Measurements from ENCODE around the gene VAV3. TPM values are rescaled to one million over a fixed set of nuclear protein-coding genes. Genes with fewer than 3 reads are reported as not detected.

The VAV3 gene
- total and polyA plus RNA-seq, 2 of the 13 experiments (the other 11 are each of a cell fraction or from before 2014, with no cell fraction given), result 15.9 to 29.8 TPM

GRCh38 chr1:107979088-107979487, 14.1 kb upstream of the VAV3 start:
- CTCF ChIA-PET (ENCODE audit: low intra/inter-chr PET ratio, low total read pairs), result no interaction called here
- H3K4me1 ChIP-seq (ENCODE audit: insufficient read depth, low read length), result no peaks in the 10 kb centered on the region

GRCh38 chr1:107976836-107977235, 11.9 kb upstream of the VAV3 start:
- BruUV-seq (replicated peaks), result no TSS peak
- H4K20me1 ChIP-seq (ENCODE audit: insufficient read depth, low read length), result no peaks in the 10 kb centered on the region
- POLR2A ChIA-PET, result no interaction called here
- TF ChIP-seq PBX3 (CRISPR knock-in tag; IDR thresholded peaks at IDR 0.05; ENCODE audit: borderline replicate concordance) (no peak), NFRKB (IDR thresholded peaks at IDR 0.05) (no peak), SAFB2 (CRISPR knock-in tag; IDR thresholded peaks at IDR 0.05; ENCODE audit: borderline replicate concordance, low read depth) (no peak), BCL6 (CRISPR knock-in tag; IDR thresholded peaks at IDR 0.05) (no peak), RERE (CRISPR knock-in tag; IDR thresholded peaks at IDR 0.05; ENCODE audit: low read depth) (no peak), ATF7-NPFF (CRISPR knock-in tag; IDR thresholded peaks at IDR 0.05; ENCODE audit: low read depth) (no peak), CSRNP2 (CRISPR knock-in tag; conservative IDR thresholded peaks at IDR 0.05; ENCODE audit: low read depth) (no peak), CREB3 (CRISPR knock-in tag; IDR thresholded peaks at IDR 0.05) (no peak)

More at GRCh38 chr1:107979088-107979487, 14.1 kb upstream of the VAV3 start:
- FAIRE-seq, result no peak
- ATAC-seq, result no peak
- no peak overlapping the region for H3K4me2 ChIP-seq (ENCODE audit: low read depth, low read length)
- H3K79me2 ChIP-seq (ENCODE audit: insufficient read depth, low read length), result no peaks in the 10 kb centered on the region
- no peak overlapping the region for H3K9ac ChIP-seq (ENCODE audit: insufficient read depth, low read depth, low read length)
- POLR2A ChIA-PET, result no interaction called here
- no peaks in the 10 kb centered on the region for H3K27me3 ChIP-seq (ENCODE audit: control insufficient read depth in 1 of 2, insufficient read depth in 2 of 2, low read length in 2 of 2)
- no peak for DNase-seq (ENCODE audit: low spot score)
- H4K20me1 ChIP-seq (ENCODE audit: insufficient read depth, low read length), result no peaks in the 10 kb centered on the region
- WGBS (ENCODE audit: low lambda C conversion rate), result 0% methylated on average over 3 of the region's 3 CpGs
- H3K4me3 ChIP-seq (replicated peaks in 1 of 3; ENCODE audit: insufficient read depth in 1 of 3, low read depth in 2 of 3, low read length in 3 of 3), result no peak overlapping the region
- in situ Hi-C loops (cut with HindIII; ENCODE audit: extremely low pct_ligation_motif_present, low pct_unique_long_range_greater_than_20kb), result no loop called here
- intact Hi-C loops (cut with micrococcal nuclease; ENCODE audit: unreplicated experiment), result no loop called here
- H2AFZ ChIP-seq (ENCODE audit: low read length), result no peak overlapping the region
- BruUV-seq (replicated peaks), result no TSS peak
- H3K9me3 ChIP-seq (ENCODE audit: low read length), result no peaks in the 10 kb centered on the region
- H3K27ac ChIP-seq (ENCODE audit: extremely low read length, insufficient read depth, low read length), result no peak overlapping the region
- H3K36me3 ChIP-seq (replicated peaks in 1 of 2; ENCODE audit: control insufficient read depth in 1 of 2, insufficient read depth in 2 of 2, low read length in 2 of 2), result no peaks in the 10 kb centered on the region
- TF ChIP-seq TRIM24 (CRISPR knock-in tag; IDR thresholded peaks at IDR 0.05), result no peak
- TF ChIP-seq ZNF225 (CRISPR knock-in tag; IDR thresholded peaks at IDR 0.05), result no peak
- no peak for TF ChIP-seq ZNF577 (CRISPR knock-in tag; IDR thresholded peaks at IDR 0.05; ENCODE audit: borderline replicate concordance, low read depth)

More at GRCh38 chr1:107976836-107977235, 11.9 kb upstream of the VAV3 start:
- ATAC-seq, result no peak
- Histone ChIP-seq H3K36me3 (replicated peaks in 1 of 2; ENCODE audit: control insufficient read depth in 1 of 2, insufficient read depth in 2 of 2, low read length in 2 of 2) (no peaks in the 10 kb centered on the region), H3K4me3 (replicated peaks in 1 of 3; ENCODE audit: insufficient read depth in 1 of 3, low read depth in 2 of 3, low read length in 3 of 3) (no peak overlapping the region), H3K79me2 (ENCODE audit: insufficient read depth, low read length) (no peaks in the 10 kb centered on the region), H3K27me3 (ENCODE audit: control insufficient read depth in 1 of 2, insufficient read depth in 2 of 2, low read length in 2 of 2) (no peaks in the 10 kb centered on the region), H3K4me1 (ENCODE audit: insufficient read depth, low read length) (no peaks in the 10 kb centered on the region), H3K9me3 (ENCODE audit: low read length) (no peaks in the 10 kb centered on the region), H3K27ac (ENCODE audit: extremely low read length, insufficient read depth, low read length) (no peak overlapping the region), H3K4me2 (ENCODE audit: low read depth, low read length) (no peak overlapping the region), H2AFZ (ENCODE audit: low read length) (no peak overlapping the region), H3K9ac (ENCODE audit: insufficient read depth, low read depth, low read length) (no peak overlapping the region)
- CTCF ChIA-PET (ENCODE audit: low intra/inter-chr PET ratio, low total read pairs), result no interaction called here
- in situ Hi-C loops (cut with HindIII; ENCODE audit: extremely low pct_ligation_motif_present, low pct_unique_long_range_greater_than_20kb) (no loop called here), intact Hi-C loops (cut with micrococcal nuclease; ENCODE audit: unreplicated experiment) (no loop called here)
- 61% methylated on average over 3 of the region's 3 CpGs for WGBS (ENCODE audit: low lambda C conversion rate)
- no peak for DNase-seq (ENCODE audit: low spot score)
- FAIRE-seq, result no peak
